Measurements from ENCODE around the gene ALCAM.

DNA sequence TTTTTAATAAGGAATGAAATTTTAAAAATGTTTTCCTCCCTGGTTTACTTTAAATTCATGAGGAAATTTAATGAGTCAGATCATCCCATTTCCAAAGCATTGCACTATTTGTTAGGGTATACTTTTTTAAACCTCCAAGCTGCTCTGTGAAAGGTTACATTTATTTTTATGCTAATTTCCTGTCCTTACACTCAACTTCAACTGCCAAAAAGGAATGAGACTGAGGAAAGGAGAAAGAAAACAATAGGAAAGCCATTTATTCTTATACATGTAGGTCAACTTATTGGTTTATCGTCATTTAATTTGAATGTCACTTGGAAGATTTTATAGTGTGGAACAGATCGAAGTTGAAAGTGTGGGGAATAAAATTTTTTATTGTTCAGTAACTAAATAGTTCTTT is 104.1 kb downstream of the ALCAM start:
- TF ChIP-seq, protein P1, sequence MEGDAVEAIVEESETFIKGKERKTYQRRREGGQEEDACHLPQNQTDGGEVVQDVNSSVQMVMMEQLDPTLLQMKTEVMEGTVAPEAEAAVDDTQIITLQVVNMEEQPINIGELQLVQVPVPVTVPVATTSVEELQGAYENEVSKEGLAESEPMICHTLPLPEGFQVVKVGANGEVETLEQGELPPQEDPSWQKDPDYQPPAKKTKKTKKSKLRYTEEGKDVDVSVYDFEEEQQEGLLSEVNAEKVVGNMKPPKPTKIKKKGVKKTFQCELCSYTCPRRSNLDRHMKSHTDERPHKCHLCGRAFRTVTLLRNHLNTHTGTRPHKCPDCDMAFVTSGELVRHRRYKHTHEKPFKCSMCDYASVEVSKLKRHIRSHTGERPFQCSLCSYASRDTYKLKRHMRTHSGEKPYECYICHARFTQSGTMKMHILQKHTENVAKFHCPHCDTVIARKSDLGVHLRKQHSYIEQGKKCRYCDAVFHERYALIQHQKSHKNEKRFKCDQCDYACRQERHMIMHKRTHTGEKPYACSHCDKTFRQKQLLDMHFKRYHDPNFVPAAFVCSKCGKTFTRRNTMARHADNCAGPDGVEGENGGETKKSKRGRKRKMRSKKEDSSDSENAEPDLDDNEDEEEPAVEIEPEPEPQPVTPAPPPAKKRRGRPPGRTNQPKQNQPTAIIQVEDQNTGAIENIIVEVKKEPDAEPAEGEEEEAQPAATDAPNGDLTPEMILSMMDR (IDR thresholded peaks at IDR 0.05): no peak
- TF ChIP-seq ZFX (IDR thresholded peaks at IDR 0.05; ENCODE audit: borderline replicate concordance): no peak
